ENCODE measurements around the gene RASSF8.

- TF ChIP-seq EZH2 (IDR thresholded peaks at IDR 0.05; ENCODE audit: low read depth, unreplicated experiment), result no peak
- no peak for TF ChIP-seq CTCF (conservative IDR thresholded peaks at IDR 0.05; ENCODE audit: low read depth in 2 of 2)
- TF ChIP-seq POLR2AphosphoS5 (IDR thresholded peaks at IDR 0.05; ENCODE audit: low read depth), result no peak
- no peak for TF ChIP-seq CREB1 (CRISPR knock-in tag; IDR thresholded peaks at IDR 0.05; ENCODE audit: low read depth)
- TF ChIP-seq REST (IDR thresholded peaks at IDR 0.05; ENCODE audit: unreplicated experiment), result no peak
- no peak for TF ChIP-seq EZH2phosphoT487 (IDR thresholded peaks at IDR 0.05; ENCODE audit: unreplicated experiment)
- TF ChIP-seq STAT1 (IDR thresholded peaks at IDR 0.05; ENCODE audit: unreplicated experiment), result no peak
- TF ChIP-seq JUNB (IDR thresholded peaks at IDR 0.05; ENCODE audit: unreplicated experiment), result no peak
- no peak for TF ChIP-seq ETS1 (IDR thresholded peaks at IDR 0.05)
- TF ChIP-seq NANOG (IDR thresholded peaks at IDR 0.05; ENCODE audit: borderline replicate concordance), result no peak
- no peak for TF ChIP-seq ZNF331 (CRISPR knock-in tag; IDR thresholded peaks at IDR 0.05; ENCODE audit: low read depth)
Observed at GRCh38 chr12:26100666-26101349, 142.3 kb downstream of the RASSF8 start.
